ENCODE results near the gene PANK4.

PANK4 gene

GRCh38 chr1:2508180-2508579, 18.2 kb downstream of the PANK4 start:
- no peak overlapping the region for H3K4me3 Mint-ChIP-seq
- no peaks in the 10 kb centered on the region for H3K9me3 Mint-ChIP-seq

GRCh38 chr1:2507744-2508155, 18.6 kb downstream of the PANK4 start:
- Mint-ChIP-seq H3K36me3 (ENCODE audit: low read depth) (peaks cover 9% of the 10 kb centered on the region), H3K9me3 (no peaks in the 10 kb centered on the region), H3K4me1 (peaks cover 15% of the 10 kb centered on the region), H3K27ac (no peak overlapping the region), H3K4me3 (no peak overlapping the region), H3K27me3 (ENCODE audit: low read depth) (no peaks in the 10 kb centered on the region)
- TF ChIP-seq CTCF (IDR thresholded peaks at IDR 0.05; ENCODE audit: unreplicated experiment in 3 of 3), result no peak

More at GRCh38 chr1:2508180-2508579, 18.2 kb downstream of the PANK4 start:
- H3K27ac Mint-ChIP-seq, result no peak overlapping the region
- peaks cover 15% of the 10 kb centered on the region for H3K4me1 Mint-ChIP-seq
- TF ChIP-seq CTCF (IDR thresholded peaks at IDR 0.05; ENCODE audit: unreplicated experiment in 3 of 3), result no peak
- H3K27me3 Mint-ChIP-seq (ENCODE audit: low read depth), result no peaks in the 10 kb centered on the region
- peaks cover 9% of the 10 kb centered on the region for H3K36me3 Mint-ChIP-seq (ENCODE audit: low read depth)

GRCh38 chr1:2506901-2507565, 19.4 kb downstream of the PANK4 start:
- peaks cover 9% of the 10 kb centered on the region for H3K36me3 Mint-ChIP-seq (ENCODE audit: low read depth)
- H3K27me3 Mint-ChIP-seq (ENCODE audit: low read depth), result no peaks in the 10 kb centered on the region
- no peak overlapping the region for H3K27ac Mint-ChIP-seq
- no peak overlapping the region for H3K4me3 Mint-ChIP-seq
- TF ChIP-seq CTCF (IDR thresholded peaks at IDR 0.05; ENCODE audit: unreplicated experiment in 3 of 3), result no peak
- H3K4me1 Mint-ChIP-seq, result peaks cover 15% of the 10 kb centered on the region
- H3K9me3 Mint-ChIP-seq, result no peaks in the 10 kb centered on the region

- no peak for TF ChIP-seq CTCF (IDR thresholded peaks at IDR 0.05; ENCODE audit: unreplicated experiment in 3 of 3)
- Mint-ChIP-seq H3K4me3 (no peak overlapping the region), H3K4me1 (peaks cover 10% of the 10 kb centered on the region), H3K36me3 (ENCODE audit: low read depth) (peaks cover 4% of the 10 kb centered on the region), H3K9me3 (no peaks in the 10 kb centered on the region), H3K27ac (no peak overlapping the region), H3K27me3 (ENCODE audit: low read depth) (no peaks in the 10 kb centered on the region)
Measured at GRCh38 chr1:2506007-2506860, 20.2 kb downstream of the PANK4 start.

GRCh38 chr1:2505461-2505994, 20.9 kb downstream of the PANK4 start:
- H3K27ac Mint-ChIP-seq, result no peak overlapping the region
- H3K9me3 Mint-ChIP-seq, result no peaks in the 10 kb centered on the region
- H3K4me1 Mint-ChIP-seq, result peaks cover 10% of the 10 kb centered on the region
- peaks cover 4% of the 10 kb centered on the region for H3K36me3 Mint-ChIP-seq (ENCODE audit: low read depth)
- H3K4me3 Mint-ChIP-seq, result no peak overlapping the region
- no peaks in the 10 kb centered on the region for H3K27me3 Mint-ChIP-seq (ENCODE audit: low read depth)
- TF ChIP-seq CTCF (IDR thresholded peaks at IDR 0.05; ENCODE audit: unreplicated experiment in 3 of 3), result no peak
